ENCODE measurements around the gene COL26A1.

GRCh38 chr7:101332026-101332425 lies 30.6 kb upstream of the COL26A1 start:
- TF ChIP-seq CTCF (conservative IDR thresholded peaks at IDR 0.05; ENCODE audit: low read depth, low read length): no peak
- TF ChIP-seq EZH2 (IDR thresholded peaks at IDR 0.05; ENCODE audit: borderline replicate concordance, low read depth, low read length, poor library complexity, severe bottlenecking): no peak

Measured in A673 (cell line).